Glomerular endothelial cell (primary cell): ENCODE measurements around the gene PTPRF. TPM values are rescaled to one million over a fixed set of nuclear protein-coding genes. Genes with fewer than 3 reads are reported as not detected.

ENCODE experiments used
- DNase-seq: peaks from one replicate; pipeline ENCODE4 v3.0.0-alpha.2; 2011; ENCODE audit warnings: low read depth, low spot score; ENCODE audit errors: extremely low read depth
- total RNA-seq: library from RNA; depleted of rRNA; stranded (reverse); fragments of >200 nt; gene quantifications from 2 replicates; pipeline ENCODE4 v1.2.3, GENCODE V29; 2015

PTPRF gene
- total RNA-seq, 1 donor from 2014 or later = 345 TPM

- no peak for DNase-seq
Observed at GRCh38 chr1:43550598-43551246, 20.0 kb downstream of the PTPRF start.

- DNase-seq = no peak
Observed at GRCh38 chr1:43551396-43551888, 20.8 kb downstream of the PTPRF start.

DNA sequence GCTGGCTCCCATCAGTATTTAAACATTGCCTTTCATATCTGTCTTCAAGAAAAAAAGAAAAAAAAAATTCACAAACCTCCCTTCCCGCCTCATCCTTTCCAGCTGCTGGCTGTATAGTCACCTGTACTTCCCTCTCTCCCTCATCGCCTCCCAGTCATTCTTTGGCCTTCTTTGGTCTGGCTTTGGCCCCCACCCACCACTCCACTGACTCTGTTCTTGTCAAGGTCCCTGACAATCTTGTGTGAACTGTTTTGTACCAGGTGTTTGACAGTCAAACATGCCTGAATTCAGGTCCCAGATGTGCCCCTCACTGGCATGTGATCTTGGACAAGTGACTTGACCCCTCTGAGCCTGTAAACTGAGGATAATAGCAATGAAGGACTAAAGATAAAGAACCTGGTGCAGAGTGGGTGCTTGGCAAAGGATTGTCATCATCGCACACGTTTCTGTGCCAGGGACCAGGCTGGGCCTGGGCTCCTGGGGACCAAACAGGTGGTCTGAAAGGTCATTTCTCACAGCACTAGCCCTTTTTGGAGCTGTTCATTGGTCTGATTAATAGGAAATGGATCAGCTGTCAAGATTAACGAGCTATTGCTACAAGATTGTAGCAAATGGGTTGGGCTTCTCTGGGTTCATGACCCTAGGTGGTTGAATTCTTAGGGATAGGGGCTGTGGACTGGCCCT, 21.5 kb downstream of the PTPRF start:
- DNase-seq = no peak

GRCh38 chr1:43552813-43553212, 22.1 kb downstream of the PTPRF start:
- no peak for DNase-seq

DNA sequence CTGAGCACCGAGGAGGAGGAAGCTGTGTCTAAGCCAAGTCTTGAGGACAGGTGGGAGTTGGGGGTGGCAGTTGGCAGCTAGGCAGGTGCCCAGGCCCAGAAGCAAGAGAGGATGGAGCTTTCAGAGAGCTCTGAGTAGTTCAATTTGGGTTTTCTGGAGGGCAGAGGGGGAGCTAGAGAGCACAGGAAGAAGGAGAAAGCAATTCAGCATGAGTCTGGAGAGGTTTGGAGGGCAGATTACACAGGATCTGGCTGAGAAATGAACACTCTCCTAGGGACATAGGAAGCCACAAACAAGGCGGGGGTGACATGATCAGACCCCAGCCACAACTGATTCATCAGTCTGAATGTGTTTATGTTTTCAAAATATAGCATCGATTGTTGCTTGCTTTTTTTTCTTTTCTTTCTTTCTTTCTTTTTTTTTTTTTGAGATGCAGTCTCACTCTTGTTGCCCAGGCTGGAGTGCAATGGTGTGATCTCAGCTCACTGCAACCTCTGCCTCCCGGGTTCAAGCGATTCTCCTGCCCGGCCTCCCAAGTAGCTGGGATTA, 23.8 kb downstream of the PTPRF start:
- no peak for DNase-seq

DNA sequence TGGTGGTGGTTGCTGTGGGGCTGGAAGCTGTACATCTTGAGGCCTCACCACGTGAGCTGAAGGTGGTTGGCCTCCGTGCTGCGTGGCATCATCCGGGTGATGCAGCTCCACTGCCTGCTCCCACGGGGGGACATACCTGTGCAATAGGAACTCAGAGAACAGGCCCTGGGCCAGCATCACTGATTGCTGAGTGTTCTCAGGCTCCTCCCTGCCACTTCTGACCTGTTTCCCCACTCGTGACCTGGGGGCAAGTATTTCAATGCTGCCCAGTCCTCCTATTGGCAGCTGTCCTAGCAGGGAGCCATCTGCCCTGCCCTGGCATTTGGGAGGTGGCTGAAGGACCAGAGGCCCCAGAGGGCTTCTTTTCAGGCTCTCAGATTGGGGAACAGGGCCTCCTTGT, 26.1 kb downstream of the PTPRF start:
- no peak for DNase-seq

DNA sequence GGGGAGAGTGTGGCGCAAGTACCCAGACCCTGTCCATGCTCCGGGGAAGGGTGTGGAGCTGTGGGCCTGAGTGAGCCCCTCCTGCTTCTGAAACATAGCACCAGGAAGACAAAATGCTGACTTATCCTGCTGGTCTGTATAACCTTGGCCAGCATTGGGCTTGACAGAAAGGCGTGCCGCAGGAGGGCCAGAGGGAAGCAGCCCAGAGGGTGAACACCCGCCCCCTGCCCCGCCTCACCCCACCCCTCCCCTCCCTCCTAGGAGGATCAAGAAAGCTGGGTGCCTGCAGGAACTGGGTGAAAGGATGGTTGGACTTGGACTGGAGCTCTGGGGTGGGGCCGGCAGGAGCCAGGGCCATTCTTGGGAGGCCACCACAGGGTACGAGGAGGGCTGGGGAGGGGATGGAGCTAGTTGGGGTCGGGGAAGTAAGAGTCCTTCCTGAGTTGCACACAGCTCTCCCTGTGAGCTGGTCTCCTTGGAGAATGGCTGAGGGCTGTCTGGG, 27.1 kb downstream of the PTPRF start:
- no peak for DNase-seq

DNA sequence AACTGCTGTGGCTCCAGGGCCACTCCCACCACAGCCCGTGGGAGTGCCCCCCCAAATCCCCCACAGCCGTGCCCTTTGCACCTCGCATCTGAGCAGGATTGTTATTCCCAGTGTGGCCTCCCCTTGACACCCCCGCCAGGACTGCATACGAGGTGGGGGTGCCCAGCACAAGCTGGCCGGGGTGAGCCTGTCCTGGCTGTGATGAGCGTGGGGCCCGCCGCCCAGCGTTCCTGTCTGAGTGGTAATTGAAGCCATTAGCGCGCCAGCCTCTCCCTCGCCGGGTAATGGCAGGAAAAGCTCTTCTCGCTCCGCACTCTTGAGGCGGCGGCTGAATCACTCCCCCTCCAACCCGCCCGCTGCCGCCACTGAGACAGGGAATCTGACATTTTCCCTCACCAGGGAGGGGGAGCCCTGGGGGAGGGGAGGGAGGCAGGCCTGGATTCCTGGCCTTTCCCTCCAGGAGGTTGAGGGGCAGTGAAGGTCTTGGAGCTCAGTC, 27.7 kb downstream of the PTPRF start:
- no peak for DNase-seq

DNA sequence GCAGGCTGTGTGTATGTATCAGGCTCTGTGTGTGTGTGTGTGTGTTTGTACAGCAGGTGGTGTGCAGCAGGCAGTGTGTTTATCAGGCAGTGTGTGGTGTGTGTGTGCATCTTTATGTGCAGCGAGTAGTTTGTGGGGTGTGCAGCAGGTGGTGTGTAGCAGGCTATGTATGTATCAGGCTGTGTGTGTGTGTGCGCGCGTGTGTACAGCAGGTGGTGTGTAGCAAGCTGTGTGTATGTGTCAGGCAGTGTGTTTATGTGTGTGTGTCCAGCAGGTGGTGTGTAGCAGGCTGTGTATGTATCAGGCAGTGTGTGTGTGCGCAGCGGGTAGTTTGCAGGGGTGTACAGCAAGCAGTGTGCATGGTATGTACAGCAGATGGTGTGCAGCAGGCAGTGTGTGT, 29.0 kb downstream of the PTPRF start:
- DNase-seq = no peak

GRCh38 chr1:43560286-43560685, 29.6 kb downstream of the PTPRF start:
- no peak for DNase-seq

DNA sequence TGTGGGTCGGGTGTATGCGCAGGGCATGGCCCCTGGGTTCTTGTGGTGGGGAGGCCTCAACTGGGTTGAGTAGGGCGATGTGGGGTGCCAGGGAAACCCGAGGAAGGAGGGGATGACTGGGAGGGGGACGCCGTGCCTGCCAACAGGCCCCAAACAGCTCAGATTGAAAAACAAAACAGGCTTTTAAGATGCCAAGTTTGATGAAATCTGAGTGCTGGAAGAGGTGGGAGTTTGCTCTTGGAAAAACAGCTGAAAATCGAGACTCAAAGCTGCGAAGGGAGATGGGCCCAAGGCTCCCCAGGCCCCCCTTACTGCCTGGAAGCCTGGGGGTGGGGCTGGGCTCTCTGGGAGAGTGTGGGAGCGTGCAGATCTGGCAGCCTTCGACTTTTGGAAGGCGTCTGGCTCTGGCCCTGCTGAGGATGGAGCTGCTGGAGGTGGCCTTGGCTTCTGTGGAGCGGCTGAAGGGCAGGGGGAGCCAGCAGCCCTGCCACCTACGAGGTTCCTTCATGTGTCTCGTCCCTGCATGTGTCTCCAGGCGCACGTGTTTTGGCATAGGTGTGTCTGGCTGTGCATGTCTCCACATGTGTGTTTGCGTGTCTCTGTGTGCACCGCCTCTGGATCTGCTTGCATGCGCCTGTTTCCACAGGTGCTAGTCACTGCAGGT, 33.3 kb downstream of the PTPRF start:
- no peak for DNase-seq

DNA sequence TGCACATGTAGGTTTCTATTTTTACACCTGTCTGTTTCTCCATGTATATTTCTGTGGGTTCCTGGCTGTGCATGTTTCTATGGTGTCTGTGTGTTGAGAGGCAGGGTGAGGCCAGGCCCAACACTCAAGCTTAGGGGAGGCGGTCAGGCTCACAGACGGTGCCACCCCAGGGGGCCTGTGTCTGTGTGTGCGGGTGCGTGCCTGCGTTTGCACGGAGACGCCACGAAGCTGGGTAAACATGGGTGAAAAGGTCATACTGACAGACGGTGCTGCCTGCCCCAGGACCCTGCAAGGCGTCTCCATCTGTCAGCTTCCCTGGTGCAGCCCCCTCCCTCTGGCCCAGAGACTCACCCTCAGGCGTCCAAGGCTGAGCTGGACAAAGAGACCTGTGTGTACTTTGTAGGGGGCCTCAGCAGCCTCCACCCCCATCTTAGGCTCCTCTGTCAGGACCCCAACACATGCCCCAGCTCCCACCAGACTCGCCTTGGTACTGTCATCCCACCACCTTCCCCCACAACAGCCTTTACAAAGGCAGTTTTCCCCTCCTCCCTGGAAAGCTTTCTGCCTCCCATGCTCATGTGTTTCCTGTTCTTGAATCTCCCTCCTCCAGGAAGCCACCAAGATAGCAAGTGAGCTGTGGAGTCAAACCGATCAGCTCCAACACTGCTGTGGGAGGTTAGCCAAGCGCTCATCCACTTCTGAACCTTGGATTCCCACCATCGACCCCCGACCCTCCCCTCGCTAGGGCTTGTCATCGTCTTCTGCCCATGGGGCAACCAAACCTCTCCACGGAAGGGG, 34.1 kb downstream of the PTPRF start:
- DNase-seq = no peak

GRCh38 chr1:43565600-43566360, 35.1 kb downstream of the PTPRF start:
- no peak for DNase-seq

- no peak for DNase-seq
Observed at GRCh38 chr1:43566382-43567044, 35.8 kb downstream of the PTPRF start.

DNA sequence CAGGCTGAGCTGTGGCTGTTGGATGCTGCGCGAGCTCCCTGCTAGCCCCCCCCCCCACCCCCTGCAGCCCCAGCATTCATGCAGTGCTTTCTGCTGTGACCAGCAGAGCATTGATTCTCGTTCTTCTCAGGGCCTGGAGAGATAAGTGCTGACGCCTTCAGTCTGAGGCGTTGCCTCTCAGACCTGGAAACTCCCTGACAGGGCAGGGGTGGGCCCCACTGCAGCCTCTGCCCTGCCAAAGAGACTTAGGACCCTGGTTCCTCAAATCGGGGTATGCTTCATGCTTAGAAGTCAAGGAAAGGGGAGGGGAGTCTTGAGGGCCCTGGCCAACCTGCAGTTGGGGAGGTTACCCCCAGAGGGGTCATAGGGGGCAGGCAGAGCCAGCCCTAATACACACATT, 38.5 kb downstream of the PTPRF start:
- DNase-seq = no peak

DNA sequence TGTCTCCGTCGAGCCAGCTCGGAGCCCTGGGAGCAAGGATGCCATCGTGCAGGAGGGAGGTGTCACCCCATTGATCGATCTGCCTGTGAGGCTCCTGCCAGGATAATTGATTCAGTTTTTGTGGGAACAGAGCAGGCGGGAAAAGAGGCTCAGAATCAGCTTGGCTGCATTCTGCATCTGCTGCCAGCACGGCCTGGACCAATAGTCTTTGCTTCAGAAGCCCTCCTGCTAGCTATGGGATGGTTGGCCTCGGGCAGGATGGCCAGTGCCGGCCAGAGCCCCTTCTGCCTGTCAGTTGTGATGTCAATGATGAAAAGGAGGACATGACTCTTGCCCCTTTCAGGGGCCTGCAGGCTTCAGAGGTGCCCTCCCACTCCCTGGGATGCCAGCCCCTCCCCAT, 39.6 kb downstream of the PTPRF start:
- no peak for DNase-seq

DNA sequence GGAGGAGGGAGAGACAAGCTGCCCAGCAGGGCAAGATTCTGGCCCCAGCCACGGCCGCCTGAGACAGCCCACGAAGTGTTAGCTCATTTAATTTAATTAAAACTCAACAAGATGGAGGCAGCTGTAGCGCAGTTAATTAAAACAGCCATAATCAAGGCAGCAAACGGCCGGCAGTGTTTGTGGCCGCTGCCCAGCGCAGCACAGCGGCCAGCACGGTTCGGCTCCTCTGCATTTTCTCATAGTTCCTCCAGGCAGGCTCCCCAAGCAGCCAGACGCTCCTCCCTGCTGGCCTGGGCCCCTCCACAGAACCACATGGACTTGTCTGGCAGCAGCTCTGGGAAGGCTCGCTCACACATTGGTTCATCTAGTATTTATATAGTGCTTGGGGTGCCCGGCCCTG, 40.0 kb downstream of the PTPRF start:
- no peak for DNase-seq

- DNase-seq = no peak
Observed at GRCh38 chr1:43572084-43572483, 41.4 kb downstream of the PTPRF start.

DNA sequence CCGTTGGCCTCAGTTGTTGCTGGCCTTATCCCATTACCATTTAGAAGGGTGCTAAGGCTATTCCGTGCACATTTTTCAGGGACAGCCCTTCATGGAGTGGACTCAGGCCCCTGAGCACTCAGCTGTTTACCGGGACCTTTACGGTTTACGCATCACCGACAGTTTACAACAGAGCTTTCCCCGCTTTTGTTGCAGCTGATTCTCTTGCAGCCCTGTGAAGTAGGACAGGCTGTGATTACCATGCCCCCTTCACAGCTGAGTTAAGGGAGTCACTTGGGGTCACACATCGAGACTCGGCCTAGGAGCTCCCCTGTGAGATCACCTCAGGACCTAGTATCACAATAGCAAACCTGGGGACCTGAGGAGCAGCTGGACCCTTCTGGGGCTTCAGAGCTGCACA, 41.9 kb downstream of the PTPRF start:
- DNase-seq = no peak
